ENCODE measurements around the gene CD40. TPM values are rescaled to one million over a fixed set of nuclear protein-coding genes. Genes with fewer than 3 reads are reported as not detected.

The CD40 gene
- total and polyA plus RNA-seq, 3 donors from 2014 or later: 5.0 to 8.8 (median 5.3) TPM

GRCh38 chr20:46154305-46154704 is 36.2 kb downstream of the CD40 start:
- TF ChIP-seq CTCF (IDR thresholded peaks at IDR 0.05) (no peak), POLR2A (IDR thresholded peaks at IDR 0.05) (no peak)
- H3K4me3 ChIP-seq: no peak overlapping the region
- WGBS, 2 donors: 81 to 88% methylated on average over 5 of the region's 5 CpGs
- H3K27ac ChIP-seq: no peak overlapping the region
- H3K9me3 ChIP-seq: no peaks in the 10 kb centered on the region
- H3K27me3 ChIP-seq: no peaks in the 10 kb centered on the region
- intact Hi-C loops (cut with DNase I; ENCODE audit: low total_unique reads): no loop called here
- H3K36me3 ChIP-seq (ENCODE audit: low read depth, missing control alignments): no peaks in the 10 kb centered on the region
- DNase-seq: no peak
- H3K4me1 ChIP-seq: no peaks in the 10 kb centered on the region

- Histone ChIP-seq H3K36me3 (ENCODE audit: low read depth, missing control alignments) (no peaks in the 10 kb centered on the region), H3K27me3 (no peaks in the 10 kb centered on the region), H3K4me1 (no peaks in the 10 kb centered on the region), H3K4me3 (no peak overlapping the region), H3K9me3 (no peaks in the 10 kb centered on the region), H3K27ac (no peak overlapping the region)
- DNase-seq: no peak
- intact Hi-C loops (cut with DNase I; ENCODE audit: low total_unique reads): no loop called here
- TF ChIP-seq CTCF (IDR thresholded peaks at IDR 0.05) (no peak), POLR2A (IDR thresholded peaks at IDR 0.05) (no peak)
- WGBS, 2 donors: 86 to 88% methylated on average over 2 of the region's 2 CpGs
Observed at GRCh38 chr20:46154796-46155195, 36.7 kb downstream of the CD40 start.

- Histone ChIP-seq H3K27ac (no peak overlapping the region), H3K9me3 (no peaks in the 10 kb centered on the region), H3K4me1 (no peaks in the 10 kb centered on the region), H3K36me3 (ENCODE audit: low read depth, missing control alignments) (no peaks in the 10 kb centered on the region), H3K27me3 (no peaks in the 10 kb centered on the region), H3K4me3 (no peak overlapping the region)
- no peak for TF ChIP-seq CTCF (IDR thresholded peaks at IDR 0.05)
- TF ChIP-seq POLR2A (IDR thresholded peaks at IDR 0.05): no peak
- no peak for DNase-seq
- intact Hi-C loops (cut with DNase I; ENCODE audit: low total_unique reads): no loop called here
- WGBS, 2 donors: 69 to 85% methylated on average over 8 of the region's 8 CpGs
Observed at GRCh38 chr20:46156065-46156464, 38.0 kb downstream of the CD40 start.

DNA sequence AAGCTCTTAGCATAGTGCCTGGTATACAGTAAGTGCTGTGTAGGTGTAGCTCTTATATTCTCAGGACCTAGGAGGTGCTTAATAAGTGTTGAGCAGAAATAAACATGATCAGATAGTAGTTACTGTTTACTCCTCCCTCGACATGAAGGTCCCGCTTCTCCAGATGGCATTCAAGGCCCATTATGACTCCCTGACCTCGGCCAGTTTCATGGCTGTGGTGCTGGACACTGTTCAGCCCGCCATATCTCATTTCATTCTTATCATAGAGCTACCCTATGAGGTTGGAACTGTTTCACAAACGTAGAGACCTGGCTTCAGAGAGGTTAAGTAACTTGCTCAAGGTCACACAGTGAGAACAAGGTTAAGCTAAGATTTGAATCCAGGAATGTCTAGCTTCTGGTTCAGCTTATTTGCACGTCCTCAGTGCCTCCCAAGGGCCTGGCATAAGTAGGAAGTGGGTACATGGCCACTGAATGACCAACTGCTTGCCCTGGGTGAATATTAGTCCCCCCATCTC is 39.0 kb downstream of the CD40 start:
- no peak overlapping the region for H3K27ac ChIP-seq
- H3K9me3 ChIP-seq: no peaks in the 10 kb centered on the region
- H3K4me3 ChIP-seq: no peak overlapping the region
- TF ChIP-seq POLR2A (IDR thresholded peaks at IDR 0.05): no peak
- no peak for TF ChIP-seq CTCF (IDR thresholded peaks at IDR 0.05)
- H3K27me3 ChIP-seq: no peaks in the 10 kb centered on the region
- WGBS, 2 donors: 63 to 64% methylated on average over 6 of the region's 6 CpGs
- no peak for DNase-seq
- no peaks in the 10 kb centered on the region for H3K4me1 ChIP-seq
- intact Hi-C loops (cut with DNase I; ENCODE audit: low total_unique reads): no loop called here
- H3K36me3 ChIP-seq (ENCODE audit: low read depth, missing control alignments): no peaks in the 10 kb centered on the region

DNA sequence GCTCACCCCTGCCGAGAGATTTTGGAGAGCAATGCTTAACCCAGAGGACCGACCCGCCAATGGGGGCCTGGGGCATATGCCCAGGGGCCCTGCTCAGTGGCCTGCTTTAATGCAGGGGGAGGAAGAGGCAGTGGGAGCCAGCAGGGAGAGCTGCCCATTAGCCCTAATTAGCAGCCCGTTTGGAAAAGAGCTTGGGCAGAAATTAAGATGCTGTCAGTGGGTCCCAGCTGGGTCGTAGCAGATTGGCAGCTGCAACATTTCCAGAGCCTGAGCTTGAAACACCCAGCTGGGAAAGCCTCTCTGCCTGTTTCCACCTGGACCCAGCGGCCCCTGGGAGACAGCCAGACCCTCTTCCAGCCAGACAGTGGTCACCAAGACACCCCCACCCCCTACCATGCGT is 39.5 kb downstream of the CD40 start:
- no peaks in the 10 kb centered on the region for H3K27me3 ChIP-seq
- H3K36me3 ChIP-seq (ENCODE audit: low read depth, missing control alignments): no peaks in the 10 kb centered on the region
- no peak for DNase-seq
- no peak overlapping the region for H3K27ac ChIP-seq
- WGBS, 2 donors: 60 to 70% methylated on average over 7 of the region's 7 CpGs
- no peaks in the 10 kb centered on the region for H3K4me1 ChIP-seq
- intact Hi-C loops (cut with DNase I; ENCODE audit: low total_unique reads): no loop called here
- no peak overlapping the region for H3K4me3 ChIP-seq
- TF ChIP-seq POLR2A (IDR thresholded peaks at IDR 0.05) (no peak), CTCF (IDR thresholded peaks at IDR 0.05) (no peak)
- no peaks in the 10 kb centered on the region for H3K9me3 ChIP-seq

All from testis (tissue), 3 donors.